MG63 (cell line): ENCODE measurements around the gene HMG20A. TPM values are rescaled to one million over a fixed set of nuclear protein-coding genes. Genes with fewer than 3 reads are reported as not detected.

Experiments used
- DNase-seq: peaks from one replicate; pipeline ENCODE4 v3.0.0-alpha.2; 2020
- H3K27me3 ChIP-seq: fragments of 250-450 bp; sonication (Bioruptor Pico); 2 replicates; pipeline ENCODE4 v1.5.1; 2020; ENCODE audit warnings: mild to moderate bottlenecking, moderate library complexity
- H3K36me3 ChIP-seq: fragments of 250-450 bp; sonication (Bioruptor Pico); 2 replicates; pipeline ENCODE4 v1.5.1; 2020; ENCODE audit warnings: mild to moderate bottlenecking, moderate library complexity
- H3K4me3 ChIP-seq: fragments of 250-450 bp; sonication (Bioruptor Pico); 2 replicates; pipeline ENCODE4 v1.5.1; 2020; ENCODE audit warnings: mild to moderate bottlenecking, moderate library complexity
- H3K9me3 ChIP-seq: fragments of 250-450 bp; sonication (Bioruptor Pico); 2 replicates; pipeline ENCODE4 v1.5.1; 2020; ENCODE audit warnings: mild to moderate bottlenecking, moderate library complexity
- total RNA-seq: library from RNA; depleted of rRNA; stranded (reverse); fragments of >200 nt; shearing (Covaris generic); gene quantifications from 2 replicates; pipeline ENCODE4 v1.2.3, GENCODE V29; 2014; ENCODE audit warnings: low replicate concordance

The HMG20A gene
- total RNA-seq, 1 experiment from 2014 or later: 6.8 TPM

- Histone ChIP-seq H3K9me3 (no peaks in the 10 kb centered on the region), H3K36me3 (peaks cover 57% of the 10 kb centered on the region), H3K27me3 (no peaks in the 10 kb centered on the region), H3K4me3 (no peak overlapping the region)
- no peak for DNase-seq
These were observed 60.4 kb downstream of the HMG20A start for GRCh38 chr15:77480859-77481633.

DNA sequence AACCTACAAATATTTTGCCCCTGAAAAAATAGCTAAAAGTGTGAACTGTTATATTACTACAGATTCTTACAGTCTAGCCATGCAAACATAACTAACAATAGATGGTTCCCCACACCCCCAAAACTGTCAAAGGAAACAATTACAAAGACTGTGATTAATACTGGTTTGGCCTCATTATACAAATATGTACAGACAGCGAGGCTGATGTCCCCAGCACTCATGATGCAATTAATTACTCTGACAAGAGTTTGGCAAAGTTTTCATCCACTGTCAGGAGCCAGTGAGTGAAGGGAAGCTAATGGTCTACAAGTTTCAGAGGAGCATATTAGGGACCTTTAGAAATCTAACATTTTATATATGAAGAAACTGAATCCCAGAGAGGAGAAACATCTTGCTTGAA lies 61.0 kb downstream of the HMG20A start:
- H3K4me3 ChIP-seq: no peak overlapping the region
- no peaks in the 10 kb centered on the region for H3K27me3 ChIP-seq
- peaks cover 57% of the 10 kb centered on the region for H3K36me3 ChIP-seq
- no peaks in the 10 kb centered on the region for H3K9me3 ChIP-seq
- no peak for DNase-seq

GRCh38 chr15:77482570-77482969 lies 61.9 kb downstream of the HMG20A start:
- H3K36me3 ChIP-seq: peaks cover 51% of the 10 kb centered on the region
- no peak overlapping the region for H3K4me3 ChIP-seq
- H3K9me3 ChIP-seq: no peaks in the 10 kb centered on the region
- no peaks in the 10 kb centered on the region for H3K27me3 ChIP-seq
- DNase-seq: no peak

GRCh38 chr15:77483425-77484140 lies 62.9 kb downstream of the HMG20A start:
- no peak overlapping the region for H3K4me3 ChIP-seq
- DNase-seq: no peak
- no peaks in the 10 kb centered on the region for H3K9me3 ChIP-seq
- peaks cover 46% of the 10 kb centered on the region for H3K36me3 ChIP-seq
- no peaks in the 10 kb centered on the region for H3K27me3 ChIP-seq

DNA sequence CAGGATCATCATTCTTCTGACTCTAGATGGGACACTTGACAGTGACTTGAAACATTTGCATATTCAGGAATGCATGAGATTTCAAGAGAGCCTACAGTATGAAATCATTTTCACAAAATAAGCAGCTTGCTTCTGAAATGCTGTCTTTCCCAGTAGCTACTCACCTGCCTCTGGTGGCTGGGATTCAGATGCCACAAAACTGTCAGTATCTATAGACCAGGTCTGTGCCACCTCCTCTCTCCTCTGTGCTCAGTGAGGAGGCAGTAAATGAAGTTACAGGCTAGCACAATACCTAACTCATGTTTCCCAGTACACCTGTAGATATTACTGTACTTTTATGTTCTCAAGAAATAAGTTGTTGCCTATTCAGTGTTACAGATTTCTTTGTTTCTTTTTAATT lies 64.3 kb downstream of the HMG20A start:
- DNase-seq: no peak
- Histone ChIP-seq H3K27me3 (no peaks in the 10 kb centered on the region), H3K36me3 (peaks cover 33% of the 10 kb centered on the region), H3K4me3 (no peak overlapping the region), H3K9me3 (no peaks in the 10 kb centered on the region)

- Histone ChIP-seq H3K27me3 (no peaks in the 10 kb centered on the region), H3K9me3 (no peaks in the 10 kb centered on the region), H3K36me3 (peaks cover 27% of the 10 kb centered on the region), H3K4me3 (no peak overlapping the region)
- DNase-seq: no peak
These were observed 66.1 kb downstream of the HMG20A start for GRCh38 chr15:77486542-77487468.

- no peaks in the 10 kb centered on the region for H3K27me3 ChIP-seq
- peaks cover 27% of the 10 kb centered on the region for H3K36me3 ChIP-seq
- no peaks in the 10 kb centered on the region for H3K9me3 ChIP-seq
- no peak for DNase-seq
- no peak overlapping the region for H3K4me3 ChIP-seq
These were observed 66.8 kb downstream of the HMG20A start for GRCh38 chr15:77487469-77487842.

DNA sequence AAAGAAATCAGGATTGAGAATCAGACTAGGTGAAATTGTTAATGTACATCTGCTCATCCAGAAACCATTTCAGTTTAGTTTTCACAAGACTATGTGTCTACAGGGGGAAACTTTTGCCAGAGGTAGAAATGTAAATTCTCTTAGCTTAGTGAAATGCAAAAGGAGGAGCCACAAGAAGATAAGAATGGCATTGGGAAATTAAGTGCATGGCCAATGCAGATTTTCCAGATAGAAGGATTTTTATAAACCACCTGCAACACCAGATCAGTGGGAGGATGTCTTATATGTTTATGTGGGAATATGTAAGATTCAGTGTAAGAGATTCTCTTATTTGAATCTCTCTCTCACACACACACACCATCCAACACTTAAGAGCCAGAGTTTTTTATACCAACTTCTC lies 67.2 kb downstream of the HMG20A start:
- H3K9me3 ChIP-seq: no peaks in the 10 kb centered on the region
- H3K27me3 ChIP-seq: no peaks in the 10 kb centered on the region
- DNase-seq: no peak
- H3K4me3 ChIP-seq: no peak overlapping the region
- peaks cover 25% of the 10 kb centered on the region for H3K36me3 ChIP-seq

GRCh38 chr15:77489647-77490046 lies 69.0 kb downstream of the HMG20A start:
- Histone ChIP-seq H3K36me3 (peaks cover 9% of the 10 kb centered on the region), H3K4me3 (no peak overlapping the region), H3K27me3 (no peaks in the 10 kb centered on the region), H3K9me3 (no peaks in the 10 kb centered on the region)
- no peak for DNase-seq

DNA sequence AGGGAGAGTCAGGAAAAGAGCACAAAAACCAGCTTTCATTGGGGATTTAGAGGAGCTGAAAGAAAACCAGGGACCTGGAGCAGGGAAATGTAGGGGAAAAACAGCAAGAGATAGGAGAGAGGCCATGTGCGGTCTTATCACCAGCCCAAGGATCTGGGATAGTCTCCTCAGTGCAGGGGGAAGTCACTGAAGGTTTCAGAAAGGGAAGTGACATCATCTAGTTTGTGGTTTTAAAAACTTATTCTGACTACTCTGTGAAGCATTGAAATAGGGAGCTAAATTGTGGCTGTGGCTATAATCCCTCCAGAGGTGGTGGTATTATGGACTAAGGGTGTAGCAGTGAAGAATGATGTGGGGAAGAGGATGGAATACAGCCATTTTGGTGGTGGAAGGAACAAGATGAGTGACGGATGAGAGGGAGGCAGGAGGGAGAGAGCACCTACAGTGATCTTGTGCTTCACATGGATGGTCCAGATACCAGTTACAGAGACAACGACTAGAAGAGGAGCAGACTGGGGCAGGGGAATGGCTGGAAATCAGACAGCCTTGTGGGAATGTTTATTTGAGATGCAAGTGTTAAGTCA lies 72.7 kb downstream of the HMG20A start:
- Histone ChIP-seq H3K4me3 (no peak overlapping the region), H3K9me3 (no peaks in the 10 kb centered on the region), H3K27me3 (no peaks in the 10 kb centered on the region), H3K36me3 (no peaks in the 10 kb centered on the region)
- no peak for DNase-seq

DNA sequence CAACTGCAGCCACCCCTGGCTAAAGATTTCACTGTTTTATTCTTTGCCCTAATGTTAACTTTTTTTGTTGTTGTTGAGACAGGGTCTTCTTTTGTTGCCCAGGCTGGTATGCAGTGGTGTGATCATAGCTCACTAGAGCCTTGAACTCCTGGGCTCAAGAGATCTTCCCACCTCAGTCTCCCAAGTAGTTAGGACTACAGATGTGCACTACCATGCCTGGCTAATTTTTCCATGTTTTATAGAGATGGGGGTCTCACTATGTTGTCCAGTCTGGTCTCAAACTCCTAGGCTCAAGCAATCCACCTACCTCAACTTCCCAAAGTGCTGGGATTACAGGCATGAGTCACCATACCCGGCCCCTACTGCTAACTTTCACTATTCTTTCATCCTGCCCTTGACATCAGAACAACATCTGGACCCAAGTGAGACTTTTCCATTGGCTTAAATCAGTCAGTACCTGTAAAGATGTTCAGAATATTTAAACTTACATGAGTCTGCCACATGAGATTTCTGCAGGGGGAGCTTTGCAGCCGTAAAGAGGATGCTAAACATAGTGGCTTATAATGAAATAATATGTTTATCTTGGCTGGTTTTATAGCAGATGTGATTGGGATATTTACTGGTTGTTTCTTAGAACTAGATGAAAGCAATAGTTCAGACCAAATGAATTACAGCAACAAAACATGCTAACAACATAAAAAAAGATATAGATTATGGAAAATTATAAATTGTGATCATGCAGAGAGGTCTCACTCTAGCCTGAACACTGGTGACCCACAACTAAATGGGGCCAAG lies 73.6 kb downstream of the HMG20A start:
- Histone ChIP-seq H3K36me3 (no peaks in the 10 kb centered on the region), H3K4me3 (no peak overlapping the region), H3K9me3 (no peaks in the 10 kb centered on the region), H3K27me3 (no peaks in the 10 kb centered on the region)
- no peak for DNase-seq

- H3K27me3 ChIP-seq: no peaks in the 10 kb centered on the region
- H3K4me3 ChIP-seq: no peak overlapping the region
- no peaks in the 10 kb centered on the region for H3K9me3 ChIP-seq
- DNase-seq: no peak
- no peaks in the 10 kb centered on the region for H3K36me3 ChIP-seq
These were observed 74.3 kb downstream of the HMG20A start for GRCh38 chr15:77494964-77495363.

DNA sequence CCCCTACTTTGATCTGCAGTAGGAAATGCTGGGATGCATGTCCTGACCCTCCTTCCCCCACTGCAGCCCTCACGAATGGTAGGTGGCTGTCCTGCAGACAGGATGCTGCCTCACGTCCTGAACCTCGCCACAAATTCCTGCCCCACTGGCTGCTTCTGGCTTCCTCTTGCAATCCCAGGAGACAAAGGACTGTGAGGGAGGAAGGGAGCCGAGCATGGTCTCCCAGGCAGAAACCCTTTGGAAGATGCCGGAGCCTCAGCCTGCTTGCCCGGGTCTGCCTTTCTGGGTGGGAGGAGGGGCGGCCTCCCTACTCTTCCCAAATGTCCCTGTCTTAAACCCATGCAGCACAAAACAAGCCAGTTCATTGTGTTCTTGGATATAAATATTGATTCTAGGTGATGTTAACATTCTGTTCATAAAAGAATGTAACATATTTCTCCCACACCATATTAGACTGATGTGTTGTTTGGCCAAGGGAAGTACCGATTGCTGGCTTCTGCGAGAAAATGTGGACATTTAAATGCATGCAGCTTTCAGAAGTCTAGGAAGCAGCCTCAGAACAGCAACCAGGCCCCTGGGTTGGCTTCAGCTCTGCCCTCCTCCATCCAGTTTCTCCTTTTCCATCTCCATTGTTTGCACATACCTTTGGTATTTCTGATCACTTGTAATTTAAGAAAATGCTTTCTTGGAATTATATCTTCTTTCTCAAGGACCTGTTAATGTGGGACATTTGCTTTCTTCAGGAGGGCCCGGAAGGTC lies 75.3 kb downstream of the HMG20A start:
- Histone ChIP-seq H3K36me3 (no peaks in the 10 kb centered on the region), H3K9me3 (no peaks in the 10 kb centered on the region), H3K27me3 (no peaks in the 10 kb centered on the region), H3K4me3 (no peak overlapping the region)
- no peak for DNase-seq

GRCh38 chr15:77496715-77497109 lies 76.0 kb downstream of the HMG20A start:
- Histone ChIP-seq H3K27me3 (no peaks in the 10 kb centered on the region), H3K36me3 (no peaks in the 10 kb centered on the region), H3K9me3 (no peaks in the 10 kb centered on the region), H3K4me3 (no peak overlapping the region)
- DNase-seq: peak; percentile 96

DNA sequence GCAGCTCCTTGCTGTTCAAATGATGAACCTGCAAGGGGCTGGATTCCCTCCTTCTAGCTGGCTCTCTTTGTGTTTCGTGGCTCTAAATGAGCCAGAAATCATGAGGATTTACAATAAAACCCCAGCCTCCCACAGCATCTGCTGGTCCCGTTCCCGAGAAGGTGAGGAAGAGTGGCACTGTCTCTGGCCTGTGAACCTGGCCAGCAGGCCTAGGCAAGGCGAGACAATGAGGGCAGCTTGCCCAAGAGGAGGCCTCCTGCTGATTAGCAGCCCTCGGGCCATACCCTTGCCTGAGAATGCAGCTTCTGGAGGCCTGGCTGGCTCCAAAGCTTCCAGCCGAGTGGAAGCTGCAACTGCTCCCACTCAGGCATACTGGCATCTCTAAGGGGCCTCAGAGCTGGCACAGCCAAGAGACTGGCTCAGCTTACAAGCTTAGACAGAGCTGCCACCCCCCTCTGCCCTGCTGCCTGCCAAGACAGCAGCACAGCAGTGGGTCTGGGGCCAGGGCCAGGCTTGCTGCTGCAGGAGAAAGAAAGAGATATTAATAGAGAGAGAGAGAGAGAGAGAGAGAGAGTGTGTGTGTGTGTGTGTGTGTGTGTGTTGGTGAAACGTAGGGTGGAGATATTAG lies 76.5 kb downstream of the HMG20A start:
- Histone ChIP-seq H3K36me3 (no peaks in the 10 kb centered on the region), H3K9me3 (no peaks in the 10 kb centered on the region; the same call in 1 of the 2 replicates), H3K4me3 (no peak overlapping the region), H3K27me3 (no peaks in the 10 kb centered on the region)
- peak; percentile 100 for DNase-seq
